Measurements from ENCODE around the gene P2RY4. TPM values are rescaled to one million over a fixed set of nuclear protein-coding genes. Genes with fewer than 3 reads are reported as not detected.

Gene P2RY4
- polyA plus RNA-seq, 3 donors, result 0.36 TPM; not detected in 2

DNA sequence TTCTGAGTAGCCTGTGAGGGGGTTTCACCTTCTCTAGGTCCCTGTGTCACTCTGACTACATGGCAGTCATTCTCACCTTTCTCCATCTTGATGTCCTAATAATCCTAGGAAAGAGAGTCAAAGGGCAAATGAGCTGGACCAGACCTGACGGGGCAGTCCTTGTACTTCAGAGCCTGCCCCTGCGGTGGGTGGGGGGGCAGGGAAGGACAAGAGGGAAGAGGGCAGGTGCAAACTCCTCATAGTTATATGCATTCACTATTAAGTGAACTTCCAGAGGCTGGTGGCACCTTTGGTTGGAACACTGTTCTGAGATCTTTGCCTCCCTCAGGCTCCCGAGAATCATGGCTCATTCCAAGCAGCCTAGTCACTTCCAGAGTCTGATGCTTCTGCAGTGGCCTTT, 25.6 kb downstream of the P2RY4 start, which contains the start of gene AWAT1:
Gene AWAT1, plus strand, starts transcription at position 301 of the 400 bp plus-strand sequence. Its CDS starts 41 bp downstream, at position 342.
- H3K4me1 ChIP-seq (ENCODE audit: control insufficient read depth in 1 of 2, insufficient read depth in 2 of 2, low read length in 2 of 2), result no peaks in the 10 kb centered on the region
- no peaks in the 10 kb centered on the region for H3K36me3 ChIP-seq (replicated peaks in 1 of 2; ENCODE audit: control insufficient read depth in 1 of 2, insufficient read depth in 2 of 2, low read length in 2 of 2)
- H3K27ac Mint-ChIP-seq, result no peak within 1 kb of the TSS
- DNase-seq, result no peak
- peaks cover 2% of the 10 kb centered on the region for H3K4me1 Mint-ChIP-seq
- no peak within 1 kb of the TSS for H3K9ac ChIP-seq (ENCODE audit: insufficient read depth, low read length, poor library complexity, severe bottlenecking)
- no peaks in the 10 kb centered on the region for H3K79me2 ChIP-seq (ENCODE audit: insufficient read depth, low read length)
- H3K36me3 Mint-ChIP-seq, result no peaks in the 10 kb centered on the region
- TF ChIP-seq CTCF (IDR thresholded peaks at IDR 0.05), result no peak
- H3K27me3 ChIP-seq (ENCODE audit: control insufficient read depth in 2 of 2, insufficient read depth in 2 of 2, low read length in 2 of 2), result no peaks in the 10 kb centered on the region
- no peaks in the 10 kb centered on the region for H3K27me3 Mint-ChIP-seq (ENCODE audit: low read depth in 3 of 3)
- no peaks in the 10 kb centered on the region for H3K9me3 ChIP-seq (replicated peaks in 1 of 2; ENCODE audit: control insufficient read depth in 1 of 2, insufficient read depth in 1 of 2, low read length in 2 of 2)
- H3K4me2 ChIP-seq (replicated peaks; ENCODE audit: extremely low read depth, low read length, poor library complexity, severe bottlenecking), result no peak within 1 kb of the TSS
- WGBS (ENCODE audit: insufficient coverage), result no CpG with 5 or more reads among the region's 3 CpGs
- H3K4me3 Mint-ChIP-seq, result no peak within 1 kb of the TSS
- no peak within 1 kb of the TSS for H2AFZ ChIP-seq (ENCODE audit: insufficient read depth, low read depth, low read length, poor library complexity, severe bottlenecking)
- H3K27ac ChIP-seq (ENCODE audit: low read depth in 1 of 2, low read length in 2 of 2), result no peak within 1 kb of the TSS
- no peak within 1 kb of the TSS for H3K4me3 ChIP-seq (replicated peaks in 1 of 3; ENCODE audit: low read depth in 2 of 3, low read length in 3 of 3)
- intact Hi-C loops (cut with micrococcal nuclease), result no loop called here
- peaks cover 0 to 2% (median 0%) of the 10 kb centered on the region in 7 donors for H3K9me3 Mint-ChIP-seq
- no peaks in the 10 kb centered on the region for H4K20me1 ChIP-seq (ENCODE audit: insufficient read depth, low read length)

- H4K20me1 ChIP-seq (ENCODE audit: insufficient read depth, low read length), result no peaks in the 10 kb centered on the region
- H3K9ac ChIP-seq (ENCODE audit: insufficient read depth, low read length, poor library complexity, severe bottlenecking), result no peak overlapping the region
- Mint-ChIP-seq H3K27me3 (ENCODE audit: low read depth in 3 of 3) (no peaks in the 10 kb centered on the region), H3K36me3 (no peaks in the 10 kb centered on the region), H3K4me1 (peaks cover 2% of the 10 kb centered on the region), H3K4me3 (no peak overlapping the region), H3K9me3 (peaks cover 0 to 2% (median 0%) of the 10 kb centered on the region in 7 donors), H3K27ac (no peak overlapping the region)
- H3K4me3 ChIP-seq (replicated peaks in 1 of 3; ENCODE audit: low read depth in 2 of 3, low read length in 3 of 3), result no peak overlapping the region
- no peaks in the 10 kb centered on the region for H3K79me2 ChIP-seq (ENCODE audit: insufficient read depth, low read length)
- no peaks in the 10 kb centered on the region for H3K9me3 ChIP-seq (replicated peaks in 1 of 2; ENCODE audit: control insufficient read depth in 1 of 2, insufficient read depth in 1 of 2, low read length in 2 of 2)
- H3K4me1 ChIP-seq (ENCODE audit: control insufficient read depth in 1 of 2, insufficient read depth in 2 of 2, low read length in 2 of 2), result no peaks in the 10 kb centered on the region
- no peak for TF ChIP-seq CTCF (IDR thresholded peaks at IDR 0.05)
- WGBS (ENCODE audit: insufficient coverage), result no CpG with 5 or more reads among the region's 4 CpGs
- no peak overlapping the region for H2AFZ ChIP-seq (ENCODE audit: insufficient read depth, low read depth, low read length, poor library complexity, severe bottlenecking)
- H3K36me3 ChIP-seq (replicated peaks in 1 of 2; ENCODE audit: control insufficient read depth in 1 of 2, insufficient read depth in 2 of 2, low read length in 2 of 2), result no peaks in the 10 kb centered on the region
- intact Hi-C loops (cut with micrococcal nuclease), result no loop called here
- H3K27me3 ChIP-seq (ENCODE audit: control insufficient read depth in 2 of 2, insufficient read depth in 2 of 2, low read length in 2 of 2), result no peaks in the 10 kb centered on the region
- H3K4me2 ChIP-seq (replicated peaks; ENCODE audit: extremely low read depth, low read length, poor library complexity, severe bottlenecking), result no peak overlapping the region
- no peak for DNase-seq
- H3K27ac ChIP-seq (ENCODE audit: low read depth in 1 of 2, low read length in 2 of 2), result no peak overlapping the region
Measured at GRCh38 chrX:70231666-70232065, 28.3 kb downstream of the P2RY4 start.

All from CD14-positive monocyte (primary cell).